SK-N-SH (cell line): Measurements from ENCODE around the gene SMARCD1. TPM values are rescaled to one million over a fixed set of nuclear protein-coding genes. Genes with fewer than 3 reads are reported as not detected.

Experiments
- CTCF ChIA-PET: fragments of 300-600, 350-600 bp; formaldehyde crosslinking; extraction: SDS; loops from one replicate; lab custom pipeline; 2021; lab: Yijun Ruan, JAX
- POLR2A ChIA-PET: fragments of 350-600 bp; sonication (Branson Sonifier 250); formaldehyde crosslinking; extraction: SDS; loops from one replicate; lab custom pipeline; 2020; ENCODE audit warnings: antibody characterized with exemption, inconsistent platforms; lab: Yijun Ruan, JAX
- DNase-seq: peaks from one replicate; pipeline ENCODE4 v3.0.0; 2012
- H2AFZ ChIP-seq: fragments of 200-600 bp; sonication (generic); 2 replicates; pipeline ENCODE4 v1.8.1; 2016; ENCODE audit warnings: antibody characterized with exemption, mild to moderate bottlenecking, low read depth
- H3F3A ChIP-seq: fragments of 200-600 bp; sonication (generic); replicated peaks from 2 replicates; pipeline ENCODE3; 2016; ENCODE audit warnings: antibody characterized with exemption, mild to moderate bottlenecking; ENCODE audit not compliant: insufficient read depth
- H3K27ac ChIP-seq, 2 experiments: fragments of 200-500 bp in 1 of 2; fragments of 200-600 bp in 1 of 2; sonication (Bioruptor generic) in 1 of 2; sonication (generic), shearing (Covaris generic) in 1 of 2; 2 replicates each; pipeline versions ENCODE4 v1.5.1 to v1.6.1; 2014 to 2016; ENCODE audit warnings: low read depth in 2 of 2, inconsistent platforms in 1 of 2, low read length in 1 of 2, mild to moderate bottlenecking in 1 of 2, mixed read lengths in 1 of 2
- H3K27me3 ChIP-seq: fragments of 200-600 bp; sonication (generic), shearing (Covaris generic); 2 replicates; pipeline ENCODE4 v1.6.1; 2016; ENCODE audit warnings: mixed run types; ENCODE audit not compliant: insufficient read depth
- H3K36me3 ChIP-seq, 2 experiments: fragments of 200-500 bp in 1 of 2; fragments of 200-600 bp in 1 of 2; sonication (Bioruptor generic) in 1 of 2; sonication (generic) in 1 of 2; replicated peaks in 1 of 2; 2 replicates each; pipeline versions ENCODE3 to v1.5.1; 2014 to 2016; ENCODE audit warnings: low read length in 1 of 2, mild to moderate bottlenecking in 1 of 2; ENCODE audit not compliant: insufficient read depth in 2 of 2, control insufficient read depth in 1 of 2
- H3K4me1 ChIP-seq, 2 experiments: fragments of 200-500 bp in 1 of 2; fragments of 200-600 bp in 1 of 2; sonication (Bioruptor generic) in 1 of 2; sonication (generic), shearing (Covaris generic) in 1 of 2; 2 replicates each; pipeline versions ENCODE4 v1.5.1 to v1.6.1; 2014 to 2016; ENCODE audit warnings: low read depth in 1 of 2, low read length in 1 of 2, mixed run types in 1 of 2; ENCODE audit not compliant: insufficient read depth in 2 of 2, control insufficient read depth in 1 of 2
- H3K4me2 ChIP-seq: fragments of 200-600 bp; sonication (generic), shearing (Covaris generic); 2 replicates; pipeline ENCODE4 v1.6.1; 2017; ENCODE audit warnings: mixed run types
- H3K4me3 ChIP-seq, 2 experiments: fragments of 200-500 bp in 1 of 2; fragments of 200-600 bp in 1 of 2; sonication (Bioruptor generic) in 1 of 2; sonication (generic), shearing (Covaris generic) in 1 of 2; 2 replicates each; pipeline versions ENCODE4 v1.5.1 to v1.8.1; 2014 to 2016; ENCODE audit warnings: low read depth in 2 of 2, inconsistent platforms in 1 of 2, low read length in 1 of 2, mild to moderate bottlenecking in 1 of 2, mixed read lengths in 1 of 2, moderate library complexity in 1 of 2
- H3K79me2 ChIP-seq: fragments of 200-600 bp; sonication (generic); 2 replicates; pipeline ENCODE4 v1.8.1; 2017; ENCODE audit warnings: mild to moderate bottlenecking; ENCODE audit not compliant: insufficient read depth
- H3K9ac ChIP-seq: fragments of 200-600 bp; sonication (generic); 2 replicates; pipeline ENCODE4 v1.6.1; 2017; ENCODE audit warnings: mixed run types
- H3K9me2 ChIP-seq: fragments of 200-600 bp; sonication (generic); 2 replicates; pipeline ENCODE4 v1.6.1; 2017; ENCODE audit warnings: mixed run types
- H3K9me3 ChIP-seq: fragments of 200-600 bp; sonication (generic); 2 replicates; pipeline ENCODE4 v1.6.1; 2017; ENCODE audit warnings: mixed run types, mild to moderate bottlenecking, moderate library complexity
- H4K20me1 ChIP-seq: fragments of 200-600 bp; sonication (generic); 2 replicates; pipeline ENCODE4 v1.6.1; 2017; ENCODE audit warnings: mild to moderate bottlenecking, mixed run types; ENCODE audit not compliant: insufficient read depth
- CHD2 ChIP-seq: fragments of 150-350 bp; IDR thresholded peaks from 2 replicates; pipeline ENCODE4 v1.6.1; 2018; ENCODE audit warnings: low read length; ENCODE audit not compliant: partially characterized antibody
- CTCF ChIP-seq: fragments of 200-600 bp; sonication (generic); IDR thresholded peaks from 2 replicates; pipeline ENCODE4 v1.6.1; 2017; ENCODE audit warnings: antibody characterized with exemption, mild to moderate bottlenecking, moderate library complexity
- ELF1 ChIP-seq: IDR thresholded peaks from 2 replicates; pipeline ENCODE4 v1.4.0; 2012
- FOSL2 ChIP-seq: IDR thresholded peaks from 2 replicates; pipeline ENCODE4 v1.4.0; 2012; ENCODE audit warnings: low read depth, mild to moderate bottlenecking, moderate library complexity, borderline replicate concordance
- IRF3 ChIP-seq: fragments of 150-350 bp; IDR thresholded peaks from 2 replicates; pipeline ENCODE4 v1.6.1; 2016; ENCODE audit warnings: mild to moderate bottlenecking, low read depth, low read length
- MAX ChIP-seq: IDR thresholded peaks from 2 replicates; pipeline ENCODE4 v1.4.0; 2012; ENCODE audit warnings: low read depth
- MEF2A ChIP-seq: IDR thresholded peaks from 2 replicates; pipeline ENCODE4 v1.4.0; 2012; ENCODE audit warnings: low read depth, borderline replicate concordance
- NRF1 ChIP-seq: IDR thresholded peaks from 2 replicates; pipeline ENCODE4 v1.6.1; 2012; ENCODE audit warnings: low read depth, mild to moderate bottlenecking, low read length
- RXRA ChIP-seq: IDR thresholded peaks from 2 replicates; pipeline ENCODE4 v1.4.0; 2012; ENCODE audit warnings: low read depth, mild to moderate bottlenecking, borderline replicate concordance
- TAF1 ChIP-seq: IDR thresholded peaks from 2 replicates; pipeline ENCODE4 v1.6.1; 2012; ENCODE audit warnings: low read depth, mild to moderate bottlenecking, low read length, moderate library complexity, borderline replicate concordance
- TCF12 ChIP-seq: IDR thresholded peaks from 2 replicates; pipeline ENCODE4 v1.4.0; 2012
- YY1 ChIP-seq: IDR thresholded peaks from 2 replicates; pipeline ENCODE4 v1.4.0; 2012; ENCODE audit warnings: low read depth, mild to moderate bottlenecking
- WGBS: methylation state at CpG from one replicate; pipeline ENCODE4 v1.1.6; 2017; ENCODE audit warnings: low lambda C conversion rate; 5-methylcytosine and 5-hydroxymethylcytosine counted together
- polyA plus RNA-seq, 3 experiments: library from polyadenylated mRNA; depleted of rRNA; stranded (reverse); fragments of >200 nt; gene quantifications; 2 replicates each; pipeline ENCODE4 v1.2.3, GENCODE V29; 2012
- TF ChIP-seq, protein P1 (sequence below): IDR thresholded peaks from 2 replicates; pipeline ENCODE4; 2012

SMARCD1 gene
- polyA plus RNA-seq, 1 of the 3 experiments (the other 2 are of a cell fraction) = 58.5 TPM

GRCh38 chr12:50097952-50098351 lies 12.8 kb downstream of the SMARCD1 start:
- Histone ChIP-seq H4K20me1 (no peaks in the 10 kb centered on the region), H3K9ac (no peak overlapping the region), H3K9me2 (no peaks in the 10 kb centered on the region), H3K79me2 (no peaks in the 10 kb centered on the region), H3K27ac (no peak overlapping the region), H2AFZ (no peak overlapping the region), H3K4me3 (no peak overlapping the region), H3K4me2 (no peak overlapping the region), H3K9me3 (no peaks in the 10 kb centered on the region), H3K27me3 (no peaks in the 10 kb centered on the region), H3F3A (peaks cover 39% of the 10 kb centered on the region), H3K36me3 (peaks cover 63 to 64% of the 10 kb centered on the region in 2 experiments), H3K4me1 (peaks cover 0 to 8% of the 10 kb centered on the region in 2 experiments; a peak in 1 of 4 replicates)
- POLR2A ChIA-PET = interaction anchor here (1.2 kb wide), 1 partner anchor 13 kb away, joined by 5 read pairs; the partner anchor contains the start of gene SMARCD1
- TF ChIP-seq TCF12 = no peak
- TF ChIP-seq RXRA = no peak
- TF ChIP-seq ELF1 = no peak
- TF ChIP-seq FOSL2 = no peak
- TF ChIP-seq MAX = no peak
- TF ChIP-seq NRF1 = no peak
- TF ChIP-seq, protein P1, sequence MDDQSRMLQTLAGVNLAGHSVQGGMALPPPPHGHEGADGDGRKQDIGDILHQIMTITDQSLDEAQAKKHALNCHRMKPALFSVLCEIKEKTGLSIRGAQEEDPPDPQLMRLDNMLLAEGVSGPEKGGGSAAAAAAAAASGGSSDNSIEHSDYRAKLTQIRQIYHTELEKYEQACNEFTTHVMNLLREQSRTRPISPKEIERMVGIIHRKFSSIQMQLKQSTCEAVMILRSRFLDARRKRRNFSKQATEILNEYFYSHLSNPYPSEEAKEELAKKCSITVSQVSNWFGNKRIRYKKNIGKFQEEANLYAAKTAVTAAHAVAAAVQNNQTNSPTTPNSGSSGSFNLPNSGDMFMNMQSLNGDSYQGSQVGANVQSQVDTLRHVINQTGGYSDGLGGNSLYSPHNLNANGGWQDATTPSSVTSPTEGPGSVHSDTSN = no peak
- TF ChIP-seq CHD2 = no peak
- no peak for TF ChIP-seq MEF2A
- TF ChIP-seq CTCF = no peak
- TF ChIP-seq IRF3 = no peak
- no peak for TF ChIP-seq YY1
- no peak for TF ChIP-seq TAF1
- CTCF ChIA-PET = interaction anchor here (1.0 to 12.3 kb wide), 6 partner anchors 9 to 152 kb away, joined by 3 to 96 read pairs (median 5); partner anchors contain the start of genes COX14 and SMARCD1
- WGBS = 85% methylated on average over 6 of the region's 6 CpGs
- no peak for DNase-seq

GRCh38 chr12:50099302-50100008 lies 14.3 kb downstream of the SMARCD1 start:
- CTCF ChIA-PET = interaction anchor here (0.5 to 12.3 kb wide), 5 partner anchors 12 to 215 kb away, joined by 3 to 96 read pairs (median 5); partner anchors contain the start of genes COX14 and SMARCD1
- Histone ChIP-seq H3K36me3 (peaks cover 51 to 56% of the 10 kb centered on the region in 2 experiments), H3K79me2 (no peaks in the 10 kb centered on the region)
- no peak for TF ChIP-seq RXRA
- TF ChIP-seq, all 33 proteins: peak for 0
- Histone ChIP-seq H3K27ac (no peak overlapping the region), H3K4me3 (no peak overlapping the region), H3K4me2 (no peak overlapping the region), H2AFZ (no peak overlapping the region), H3K27me3 (no peaks in the 10 kb centered on the region), H3F3A (peaks cover 39% of the 10 kb centered on the region), H3K4me1 (peaks cover 0 to 23% of the 10 kb centered on the region in 2 experiments; a peak in 1 of 4 replicates), H3K9me2 (no peaks in the 10 kb centered on the region), H4K20me1 (no peaks in the 10 kb centered on the region), H3K9ac (no peak overlapping the region), H3K9me3 (no peaks in the 10 kb centered on the region)
- DNase-seq = no peak
- POLR2A ChIA-PET = interaction anchor here (1.1 to 1.5 kb wide), 3 partner anchors 9 to 15 kb away, joined by 4 to 5 read pairs (median 5); partner anchors contain the start of genes COX14 and SMARCD1
- 71% methylated on average over 5 of the region's 5 CpGs for WGBS
